OCI-LY1 (cell line): ENCODE data around the gene SECTM1.

Source experiments
- EZH2 ChIP-seq: fragments of 200-600 bp; sonication (generic), shearing (Covaris generic); IDR thresholded peaks from 2 replicates; pipeline ENCODE4 v1.8.0; 2017; ENCODE audit warnings: borderline replicate concordance, mixed run types, mild to moderate bottlenecking, antibody characterized with exemption, low read length, moderate library complexity, mixed read lengths
- TF ChIP-seq, protein P1 (sequence below): fragments of 200-600 bp; sonication (generic), shearing (Covaris generic); IDR thresholded peaks from 2 replicates; pipeline ENCODE4 v1.5.1; 2017; ENCODE audit warnings: mild to moderate bottlenecking, antibody characterized with exemption, low read length, moderate library complexity, mixed read lengths

DNA sequence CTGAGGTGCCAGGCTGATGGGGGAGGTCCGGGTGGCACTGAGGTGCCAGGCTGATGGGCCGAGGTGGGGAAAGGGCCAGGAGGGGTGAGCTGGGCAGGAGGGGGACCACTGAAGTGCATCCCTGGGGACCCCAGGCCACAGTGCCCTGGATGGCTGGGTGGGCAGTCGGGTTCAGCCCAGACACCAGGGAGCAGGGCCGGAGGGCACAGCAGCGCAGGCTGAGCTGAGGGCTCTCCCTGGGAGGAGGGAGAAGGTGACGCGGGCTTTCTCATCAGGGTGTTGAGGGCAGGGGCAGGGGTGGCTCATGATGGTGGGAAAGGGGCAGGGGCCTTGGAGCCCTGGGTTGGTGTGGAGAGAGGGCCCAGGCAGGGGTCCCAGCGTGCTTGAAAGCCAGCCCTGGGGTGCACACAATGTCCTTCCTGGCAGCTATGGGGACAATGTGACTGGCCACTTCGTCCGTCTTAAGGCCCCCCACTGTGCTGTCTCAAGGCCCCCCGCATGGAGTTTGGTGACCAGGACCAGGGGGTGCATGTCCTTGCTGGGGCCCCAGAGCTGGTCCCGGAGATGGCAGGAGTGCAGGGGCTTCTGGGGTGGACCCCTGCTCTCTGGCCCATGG is 32.2 kb downstream of the SECTM1 start:
- TF ChIP-seq, protein P1, sequence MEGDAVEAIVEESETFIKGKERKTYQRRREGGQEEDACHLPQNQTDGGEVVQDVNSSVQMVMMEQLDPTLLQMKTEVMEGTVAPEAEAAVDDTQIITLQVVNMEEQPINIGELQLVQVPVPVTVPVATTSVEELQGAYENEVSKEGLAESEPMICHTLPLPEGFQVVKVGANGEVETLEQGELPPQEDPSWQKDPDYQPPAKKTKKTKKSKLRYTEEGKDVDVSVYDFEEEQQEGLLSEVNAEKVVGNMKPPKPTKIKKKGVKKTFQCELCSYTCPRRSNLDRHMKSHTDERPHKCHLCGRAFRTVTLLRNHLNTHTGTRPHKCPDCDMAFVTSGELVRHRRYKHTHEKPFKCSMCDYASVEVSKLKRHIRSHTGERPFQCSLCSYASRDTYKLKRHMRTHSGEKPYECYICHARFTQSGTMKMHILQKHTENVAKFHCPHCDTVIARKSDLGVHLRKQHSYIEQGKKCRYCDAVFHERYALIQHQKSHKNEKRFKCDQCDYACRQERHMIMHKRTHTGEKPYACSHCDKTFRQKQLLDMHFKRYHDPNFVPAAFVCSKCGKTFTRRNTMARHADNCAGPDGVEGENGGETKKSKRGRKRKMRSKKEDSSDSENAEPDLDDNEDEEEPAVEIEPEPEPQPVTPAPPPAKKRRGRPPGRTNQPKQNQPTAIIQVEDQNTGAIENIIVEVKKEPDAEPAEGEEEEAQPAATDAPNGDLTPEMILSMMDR: no peak
- TF ChIP-seq EZH2: no peak
